BLaER1 (cell line): Measurements from ENCODE around the gene IL2RA.
A peak's percentile ranks its signal among the peaks of the same experiment; 100 is the strongest.

ENCODE experiments used
- H3K27ac ChIP-seq: shearing (Covaris generic); formaldehyde crosslinking; 2 replicates; pipeline ENCODE4 v1.8.1; 2022
- H3K27me3 ChIP-seq: shearing (Covaris generic); formaldehyde crosslinking; 2 replicates; pipeline ENCODE4 v1.8.1; 2022
- H3K36me3 ChIP-seq: shearing (Covaris generic); formaldehyde crosslinking; 2 replicates; pipeline ENCODE4 v1.8.1; 2022
- H3K4me1 ChIP-seq: shearing (Covaris generic); formaldehyde crosslinking; 2 replicates; pipeline ENCODE4 v1.8.1; 2022
- H3K4me2 ChIP-seq: shearing (Covaris generic); formaldehyde crosslinking; 2 replicates; pipeline ENCODE4 v1.8.1; 2022
- H3K4me3 ChIP-seq: shearing (Covaris generic); formaldehyde crosslinking; 2 replicates; pipeline ENCODE4 v1.8.1; 2022
- H3K9ac ChIP-seq: shearing (Covaris generic); formaldehyde crosslinking; 2 replicates; pipeline ENCODE4 v1.8.1; 2022
- H3K9me3 ChIP-seq: shearing (Covaris generic); formaldehyde crosslinking; 2 replicates; pipeline ENCODE4 v1.8.1; 2022
- H4K20me1 ChIP-seq: shearing (Covaris generic); formaldehyde crosslinking; 2 replicates; pipeline ENCODE4 v1.8.1; 2022
- Cebpa-rat ChIP-seq: shearing (Covaris generic); IDR thresholded peaks from 2 replicates; pipeline ENCODE4 v1.8.1; 2022

The IL2RA gene

GRCh38 chr10:6040205-6040604, 22.0 kb downstream of the IL2RA start:
- H3K27me3 ChIP-seq = peaks cover 19% of the 10 kb centered on the region; the same call in 1 of the 2 replicates
- H3K4me1 ChIP-seq = peaks cover 43% of the 10 kb centered on the region
- H3K4me3 ChIP-seq = no peak overlapping the region
- H3K36me3 ChIP-seq = no peaks in the 10 kb centered on the region
- no peaks in the 10 kb centered on the region for H4K20me1 ChIP-seq
- H3K4me2 ChIP-seq = no peak overlapping the region
- H3K27ac ChIP-seq = no peak overlapping the region
- no peak overlapping the region for H3K9ac ChIP-seq
- peaks cover 8% of the 10 kb centered on the region for H3K9me3 ChIP-seq
- TF ChIP-seq Cebpa-rat = no peak

- Histone ChIP-seq H3K4me3 (no peak overlapping the region), H3K27me3 (peaks cover 22% of the 10 kb centered on the region; the same call in 1 of the 2 replicates), H3K9me3 (peaks cover 8% of the 10 kb centered on the region), H3K4me1 (peaks cover 43% of the 10 kb centered on the region), H3K27ac (no peak overlapping the region), H3K36me3 (no peaks in the 10 kb centered on the region), H3K9ac (no peak overlapping the region), H4K20me1 (no peaks in the 10 kb centered on the region), H3K4me2 (no peak overlapping the region)
- TF ChIP-seq Cebpa-rat = no peak
These were observed 22.5 kb downstream of the IL2RA start for GRCh38 chr10:6039711-6040110.

GRCh38 chr10:6038071-6038631, 24.0 kb downstream of the IL2RA start:
- peaks cover 8% of the 10 kb centered on the region for H3K9me3 ChIP-seq
- H3K36me3 ChIP-seq = no peaks in the 10 kb centered on the region
- H3K4me1 ChIP-seq = peaks cover 39% of the 10 kb centered on the region
- no peak overlapping the region for H3K9ac ChIP-seq
- no peak for TF ChIP-seq Cebpa-rat
- H3K27ac ChIP-seq = no peak overlapping the region
- peaks cover 22% of the 10 kb centered on the region; the same call in 1 of the 2 replicates for H3K27me3 ChIP-seq
- no peak overlapping the region for H3K4me3 ChIP-seq
- H4K20me1 ChIP-seq = no peaks in the 10 kb centered on the region
- H3K4me2 ChIP-seq = no peak overlapping the region

GRCh38 chr10:6037422-6037821, 24.7 kb downstream of the IL2RA start:
- Histone ChIP-seq H3K36me3 (no peaks in the 10 kb centered on the region), H3K27me3 (peaks cover 22% of the 10 kb centered on the region; the same call in 1 of the 2 replicates), H3K4me3 (no peak overlapping the region), H3K9ac (no peak overlapping the region), H3K27ac (no peak overlapping the region), H3K9me3 (peaks cover 8% of the 10 kb centered on the region), H4K20me1 (no peaks in the 10 kb centered on the region), H3K4me1 (peaks cover 39% of the 10 kb centered on the region), H3K4me2 (peak overlapping the region; percentile 79)
- TF ChIP-seq Cebpa-rat = no peak

GRCh38 chr10:6036861-6037321, 25.3 kb downstream of the IL2RA start:
- no peak overlapping the region for H3K27ac ChIP-seq
- H3K4me3 ChIP-seq = no peak overlapping the region
- no peak overlapping the region for H3K9ac ChIP-seq
- H3K36me3 ChIP-seq = no peaks in the 10 kb centered on the region
- TF ChIP-seq Cebpa-rat = no peak
- peaks cover 8% of the 10 kb centered on the region for H3K9me3 ChIP-seq
- peak overlapping the region; percentile 79 for H3K4me2 ChIP-seq
- H3K4me1 ChIP-seq = peaks cover 39% of the 10 kb centered on the region
- H4K20me1 ChIP-seq = no peaks in the 10 kb centered on the region
- peaks cover 22% of the 10 kb centered on the region; the same call in 1 of the 2 replicates for H3K27me3 ChIP-seq

GRCh38 chr10:6035931-6036575, 26.1 kb downstream of the IL2RA start:
- Histone ChIP-seq H3K4me3 (no peak overlapping the region), H3K4me1 (peaks cover 39% of the 10 kb centered on the region), H3K9me3 (peaks cover 8% of the 10 kb centered on the region), H3K4me2 (peak overlapping the region; percentile 79), H4K20me1 (no peaks in the 10 kb centered on the region), H3K27me3 (peaks cover 22% of the 10 kb centered on the region; the same call in 1 of the 2 replicates), H3K27ac (no peak overlapping the region), H3K36me3 (no peaks in the 10 kb centered on the region), H3K9ac (no peak overlapping the region)
- TF ChIP-seq Cebpa-rat = no peak

- H3K27me3 ChIP-seq = peaks cover 22% of the 10 kb centered on the region; the same call in 1 of the 2 replicates
- TF ChIP-seq Cebpa-rat = no peak
- peaks cover 39% of the 10 kb centered on the region for H3K4me1 ChIP-seq
- H3K27ac ChIP-seq = no peak overlapping the region
- H3K4me3 ChIP-seq = no peak overlapping the region
- H4K20me1 ChIP-seq = no peaks in the 10 kb centered on the region
- peak overlapping the region; percentile 79 for H3K4me2 ChIP-seq
- H3K9ac ChIP-seq = no peak overlapping the region
- peaks cover 15% of the 10 kb centered on the region for H3K9me3 ChIP-seq
- H3K36me3 ChIP-seq = no peaks in the 10 kb centered on the region
These were observed 26.9 kb downstream of the IL2RA start for GRCh38 chr10:6035101-6035834.

- H4K20me1 ChIP-seq = no peaks in the 10 kb centered on the region
- H3K27me3 ChIP-seq = peaks cover 22% of the 10 kb centered on the region; the same call in 1 of the 2 replicates
- no peak overlapping the region for H3K4me2 ChIP-seq
- no peaks in the 10 kb centered on the region for H3K36me3 ChIP-seq
- H3K9me3 ChIP-seq = peaks cover 17% of the 10 kb centered on the region
- H3K4me1 ChIP-seq = peaks cover 39% of the 10 kb centered on the region
- H3K27ac ChIP-seq = no peak overlapping the region
- no peak overlapping the region for H3K9ac ChIP-seq
- no peak overlapping the region for H3K4me3 ChIP-seq
- TF ChIP-seq Cebpa-rat = no peak
These were observed 27.8 kb downstream of the IL2RA start for GRCh38 chr10:6034371-6034770.

- TF ChIP-seq Cebpa-rat = no peak
These were observed 28.2 kb downstream of the IL2RA start for GRCh38 chr10:6033954-6034353.

GRCh38 chr10:6030940-6031339, 31.2 kb downstream of the IL2RA start:
- peaks cover 11% of the 10 kb centered on the region; the same call in 1 of the 2 replicates for H3K27me3 ChIP-seq
- H3K4me1 ChIP-seq = peaks cover 36% of the 10 kb centered on the region
- H3K4me2 ChIP-seq = no peak overlapping the region
- H3K36me3 ChIP-seq = no peaks in the 10 kb centered on the region
- no peak overlapping the region for H3K4me3 ChIP-seq
- H3K27ac ChIP-seq = no peak overlapping the region
- H3K9me3 ChIP-seq = peaks cover 15% of the 10 kb centered on the region
- TF ChIP-seq Cebpa-rat = no peak
- no peak overlapping the region for H3K9ac ChIP-seq
- H4K20me1 ChIP-seq = no peaks in the 10 kb centered on the region

More at GRCh38 chr10:6033954-6034353, 28.2 kb downstream of the IL2RA start:
- Histone ChIP-seq H3K4me3 (no peak overlapping the region), H3K4me1 (peaks cover 39% of the 10 kb centered on the region), H3K9me3 (peaks cover 15% of the 10 kb centered on the region), H3K36me3 (no peaks in the 10 kb centered on the region), H4K20me1 (no peaks in the 10 kb centered on the region), H3K4me2 (no peak overlapping the region), H3K27ac (no peak overlapping the region), H3K9ac (no peak overlapping the region), H3K27me3 (peaks cover 22% of the 10 kb centered on the region; the same call in 1 of the 2 replicates)
